C4-2B (cell line): Measurements from ENCODE around the gene MICAL3.

Experiments
- CTCF ChIP-seq: fragments of 450-650 bp; conservative IDR thresholded peaks from 2 replicates; pipeline ENCODE4 v1.5.1; 2017; ENCODE audit warnings: mild to moderate bottlenecking
- ZFX ChIP-seq: fragments of 450-650 bp; IDR thresholded peaks from 2 replicates; pipeline ENCODE4 v1.6.1; 2017

DNA sequence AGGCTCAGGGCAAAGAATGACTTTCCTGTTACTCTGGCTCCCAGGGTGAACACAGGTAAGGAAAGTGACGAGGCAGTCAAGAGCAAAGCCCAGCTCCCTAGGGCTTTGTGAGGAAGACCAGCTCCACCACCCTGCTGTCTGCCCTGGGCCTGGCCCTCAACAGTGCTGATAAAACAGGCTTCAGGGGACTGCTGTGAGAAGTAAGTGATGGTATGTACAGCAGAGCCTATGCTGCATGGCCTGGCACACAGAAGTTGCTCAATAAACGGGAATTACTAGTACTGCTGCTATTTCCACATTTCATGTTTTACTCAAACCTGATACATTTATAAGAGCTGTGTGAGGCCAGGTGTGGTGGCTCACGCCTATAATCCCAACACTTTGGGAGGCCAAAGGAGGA is 50.3 kb downstream of the MICAL3 start:
- TF ChIP-seq CTCF (no peak), ZFX (no peak)
